HEK293 (cell line): ENCODE results near the gene DES.
A peak's percentile ranks its signal among the peaks of the same experiment; 100 is the strongest.

ENCODE experiments used
- CTCF ChIA-PET: fragments of 350-600 bp; formaldehyde crosslinking; extraction: SDS; loops from one replicate; lab custom pipeline; 2021; ENCODE audit warnings: antibody characterized with exemption; lab: Yijun Ruan, JAX
- POLR2A ChIA-PET: fragments of 300-600 bp; formaldehyde crosslinking; extraction: SDS; loops from one replicate; lab custom pipeline; 2020; ENCODE audit warnings: antibody characterized with exemption, inconsistent platforms; lab: Yijun Ruan, JAX
- H3K27ac ChIP-seq: fragments of 200-500 bp; sonication (Bioruptor generic); 2 replicates; pipeline ENCODE4 v1.5.1; 2014; ENCODE audit warnings: low read depth, low read length, control low read depth, inconsistent platforms; ENCODE audit errors: extremely low read depth
- H3K36me3 ChIP-seq, 2 experiments: fragments of 200-500 bp in 1 of 2; sonication (Bioruptor generic) in 1 of 2; 1 replicate in 1 of 2; 2 replicates in 1 of 2; pipeline ENCODE4 v1.5.1; 2014 to 2017; ENCODE audit warnings: inconsistent platforms in 2 of 2, low read length in 2 of 2; ENCODE audit not compliant: control insufficient read depth in 2 of 2, insufficient read depth in 1 of 2
- H3K4me1 ChIP-seq: fragments of 200-500 bp; sonication (Bioruptor generic); 2 replicates; pipeline ENCODE4 v1.5.1; 2014; ENCODE audit warnings: mild to moderate bottlenecking, low read length, inconsistent platforms; ENCODE audit not compliant: control insufficient read depth, insufficient read depth
- H3K4me3 ChIP-seq: 2 replicates; pipeline ENCODE4 v1.5.1; 2011; ENCODE audit warnings: low read depth, mild to moderate bottlenecking, control low read depth, low read length, moderate library complexity
- H3K9me3 ChIP-seq: fragments of 200-500 bp; sonication (Bioruptor generic); 2 replicates; pipeline ENCODE4 v1.5.1; 2014; ENCODE audit warnings: low read depth, low read length, inconsistent platforms; ENCODE audit not compliant: control insufficient read depth, insufficient read depth
- GLIS1 ChIP-seq: fragments of 450-650 bp; formaldehyde crosslinking; IDR thresholded peaks from 2 replicates; pipeline ENCODE4 v1.5.1; 2016; ENCODE audit warnings: missing biosample characterization, missing genetic modification characterization
- GLIS2 ChIP-seq: fragments of 450-650 bp; formaldehyde crosslinking; IDR thresholded peaks from 2 replicates; pipeline ENCODE4 v1.5.1; 2016; ENCODE audit warnings: missing biosample characterization, missing genetic modification characterization
- ZBTB8A ChIP-seq: fragments of 450-650 bp; formaldehyde crosslinking; IDR thresholded peaks from 2 replicates; pipeline ENCODE4 v1.5.1; 2016; ENCODE audit warnings: missing biosample characterization, missing genetic modification characterization
- ZNF211 ChIP-seq: fragments of 450-650 bp; formaldehyde crosslinking; IDR thresholded peaks from 2 replicates; pipeline ENCODE4 v1.5.1; 2016; ENCODE audit warnings: low read depth, missing biosample characterization, missing genetic modification characterization
- ZNF426 ChIP-seq: fragments of 450-650 bp; formaldehyde crosslinking; IDR thresholded peaks from 2 replicates; pipeline ENCODE4 v1.5.1; 2017; ENCODE audit warnings: missing biosample characterization, missing genetic modification characterization, mild to moderate bottlenecking, inconsistent platforms, moderate library complexity
- ZNF518A ChIP-seq: fragments of 450-650 bp; formaldehyde crosslinking; conservative IDR thresholded peaks from 2 replicates; pipeline ENCODE4 v1.5.1; 2016; ENCODE audit warnings: low read depth, missing biosample characterization, missing genetic modification characterization
- ZNF571 ChIP-seq: fragments of 450-650 bp; formaldehyde crosslinking; IDR thresholded peaks from 2 replicates; pipeline ENCODE4 v1.5.0; 2017; ENCODE audit warnings: missing biosample characterization, missing genetic modification characterization
- ZNF600 ChIP-seq: fragments of 450-650 bp; formaldehyde crosslinking; IDR thresholded peaks from 2 replicates; pipeline ENCODE4 v1.5.1; 2016; ENCODE audit warnings: missing biosample characterization, missing genetic modification characterization
- ZNF707 ChIP-seq: fragments of 450-650 bp; formaldehyde crosslinking; IDR thresholded peaks from 2 replicates; pipeline ENCODE4 v1.5.1; 2016; ENCODE audit warnings: missing biosample characterization, missing genetic modification characterization
- ZNF76 ChIP-seq: fragments of 450-650 bp; formaldehyde crosslinking; IDR thresholded peaks from 2 replicates; pipeline ENCODE4; 2016; ENCODE audit warnings: low read depth, missing biosample characterization, missing genetic modification characterization, borderline replicate concordance
- ZNF777 ChIP-seq: fragments of 450-650 bp; formaldehyde crosslinking; IDR thresholded peaks from 2 replicates; pipeline ENCODE4 v1.5.1; 2017; ENCODE audit warnings: missing biosample characterization, missing genetic modification characterization, borderline replicate concordance
- ZNF843 ChIP-seq: fragments of 450-650 bp; formaldehyde crosslinking; IDR thresholded peaks from 2 replicates; pipeline ENCODE4 v1.5.1; 2016; ENCODE audit warnings: missing biosample characterization, missing genetic modification characterization
- TF ChIP-seq, protein P1 (sequence below): fragments of 450-650 bp; formaldehyde crosslinking; conservative IDR thresholded peaks from 2 replicates; pipeline ENCODE4 v1.5.1; 2016; ENCODE audit warnings: low read depth, missing biosample characterization, missing genetic modification characterization
- TF ChIP-seq, protein P2 (sequence below): fragments of 450-650 bp; formaldehyde crosslinking; IDR thresholded peaks from 2 replicates; pipeline ENCODE4 v1.5.1; 2017; ENCODE audit warnings: missing biosample characterization, missing genetic modification characterization
- TF ChIP-seq, protein P3 (sequence below): fragments of 450-650 bp; formaldehyde crosslinking; IDR thresholded peaks from 2 replicates; pipeline ENCODE4 v1.5.1; 2016; ENCODE audit warnings: missing biosample characterization, missing genetic modification characterization
- TF ChIP-seq, protein P4 (sequence below): fragments of 450-650 bp; formaldehyde crosslinking; IDR thresholded peaks from 2 replicates; pipeline ENCODE4 v1.5.1; 2017; ENCODE audit warnings: missing biosample characterization, mild to moderate bottlenecking, missing genetic modification characterization, moderate library complexity

The DES gene

DNA sequence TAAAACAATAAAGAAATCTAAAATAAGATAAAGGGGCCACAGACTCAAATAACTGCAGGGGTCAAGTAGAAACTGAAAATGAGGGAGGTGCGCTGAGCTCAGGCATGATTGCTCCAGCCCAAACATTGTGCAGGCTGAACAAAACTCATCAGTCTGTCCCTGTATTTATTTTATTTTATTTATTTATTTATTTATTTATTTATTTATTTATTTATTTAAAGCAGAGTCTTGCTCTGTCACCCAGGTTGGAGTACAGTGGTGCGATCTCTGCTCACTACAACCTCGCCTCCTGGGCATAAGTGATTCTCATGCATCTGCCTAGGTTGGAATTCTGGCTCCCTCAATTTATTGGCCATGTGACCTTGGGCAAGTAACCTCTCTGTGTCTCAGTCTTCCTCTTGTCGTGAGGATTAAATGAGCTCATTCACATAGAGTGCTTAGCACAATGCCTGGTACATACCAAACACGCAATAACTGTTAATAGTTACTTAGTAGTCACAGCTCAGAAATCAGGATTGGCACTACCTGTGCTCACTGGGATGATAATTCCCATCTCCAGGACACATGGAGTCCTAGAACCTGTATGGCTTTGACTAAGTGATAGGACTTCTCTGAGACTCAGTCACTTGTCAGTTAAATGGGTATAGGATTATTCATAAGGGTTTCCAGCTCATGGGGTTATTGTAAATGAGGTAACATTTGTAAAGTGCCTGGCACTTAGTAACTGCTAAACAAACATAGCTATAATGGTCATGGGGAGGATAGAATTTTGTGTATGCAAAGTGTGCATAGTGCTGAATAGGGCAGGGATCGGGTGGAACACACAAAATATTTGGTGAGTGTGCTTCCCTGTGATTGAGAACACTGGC is 22.4 kb downstream of the DES start (continued):
- TF ChIP-seq, protein P1, sequence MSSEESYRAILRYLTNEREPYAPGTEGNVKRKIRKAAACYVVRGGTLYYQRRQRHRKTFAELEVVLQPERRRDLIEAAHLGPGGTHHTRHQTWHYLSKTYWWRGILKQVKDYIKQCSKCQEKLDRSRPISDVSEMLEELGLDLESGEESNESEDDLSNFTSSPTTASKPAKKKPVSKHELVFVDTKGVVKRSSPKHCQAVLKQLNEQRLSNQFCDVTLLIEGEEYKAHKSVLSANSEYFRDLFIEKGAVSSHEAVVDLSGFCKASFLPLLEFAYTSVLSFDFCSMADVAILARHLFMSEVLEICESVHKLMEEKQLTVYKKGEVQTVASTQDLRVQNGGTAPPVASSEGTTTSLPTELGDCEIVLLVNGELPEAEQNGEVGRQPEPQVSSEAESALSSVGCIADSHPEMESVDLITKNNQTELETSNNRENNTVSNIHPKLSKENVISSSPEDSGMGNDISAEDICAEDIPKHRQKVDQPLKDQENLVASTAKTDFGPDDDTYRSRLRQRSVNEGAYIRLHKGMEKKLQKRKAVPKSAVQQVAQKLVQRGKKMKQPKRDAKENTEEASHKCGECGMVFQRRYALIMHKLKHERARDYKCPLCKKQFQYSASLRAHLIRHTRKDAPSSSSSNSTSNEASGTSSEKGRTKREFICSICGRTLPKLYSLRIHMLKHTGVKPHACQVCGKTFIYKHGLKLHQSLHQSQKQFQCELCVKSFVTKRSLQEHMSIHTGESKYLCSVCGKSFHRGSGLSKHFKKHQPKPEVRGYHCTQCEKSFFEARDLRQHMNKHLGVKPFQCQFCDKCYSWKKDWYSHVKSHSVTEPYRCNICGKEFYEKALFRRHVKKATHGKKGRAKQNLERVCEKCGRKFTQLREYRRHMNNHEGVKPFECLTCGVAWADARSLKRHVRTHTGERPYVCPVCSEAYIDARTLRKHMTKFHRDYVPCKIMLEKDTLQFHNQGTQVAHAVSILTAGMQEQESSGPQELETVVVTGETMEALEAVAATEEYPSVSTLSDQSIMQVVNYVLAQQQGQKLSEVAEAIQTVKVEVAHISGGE, result peak; percentile 55; the same call in 1 of the 2 replicates
- TF ChIP-seq ZNF518A (tag by site-specific recombination), result peak; percentile 80
- TF ChIP-seq, protein P2, sequence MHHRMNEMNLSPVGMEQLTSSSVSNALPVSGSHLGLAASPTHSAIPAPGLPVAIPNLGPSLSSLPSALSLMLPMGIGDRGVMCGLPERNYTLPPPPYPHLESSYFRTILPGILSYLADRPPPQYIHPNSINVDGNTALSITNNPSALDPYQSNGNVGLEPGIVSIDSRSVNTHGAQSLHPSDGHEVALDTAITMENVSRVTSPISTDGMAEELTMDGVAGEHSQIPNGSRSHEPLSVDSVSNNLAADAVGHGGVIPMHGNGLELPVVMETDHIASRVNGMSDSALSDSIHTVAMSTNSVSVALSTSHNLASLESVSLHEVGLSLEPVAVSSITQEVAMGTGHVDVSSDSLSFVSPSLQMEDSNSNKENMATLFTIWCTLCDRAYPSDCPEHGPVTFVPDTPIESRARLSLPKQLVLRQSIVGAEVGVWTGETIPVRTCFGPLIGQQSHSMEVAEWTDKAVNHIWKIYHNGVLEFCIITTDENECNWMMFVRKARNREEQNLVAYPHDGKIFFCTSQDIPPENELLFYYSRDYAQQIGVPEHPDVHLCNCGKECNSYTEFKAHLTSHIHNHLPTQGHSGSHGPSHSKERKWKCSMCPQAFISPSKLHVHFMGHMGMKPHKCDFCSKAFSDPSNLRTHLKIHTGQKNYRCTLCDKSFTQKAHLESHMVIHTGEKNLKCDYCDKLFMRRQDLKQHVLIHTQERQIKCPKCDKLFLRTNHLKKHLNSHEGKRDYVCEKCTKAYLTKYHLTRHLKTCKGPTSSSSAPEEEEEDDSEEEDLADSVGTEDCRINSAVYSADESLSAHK (tag by site-specific recombination), result 0 out of 2 replicates have a peak, but pooled peaks have one; percentile 54
- TF ChIP-seq ZNF211 (tag by site-specific recombination), result no peak

- CTCF ChIA-PET, result interaction anchor here (0.7 to 4.1 kb wide), 11 partner anchors 8 to 282 kb away, joined by 3 to 24 read pairs (median 4); a partner anchor contains a TSS
- peaks cover 0 to 10% of the 10 kb centered on the region in 2 experiments; a peak in 1 of 3 replicates for H3K36me3 ChIP-seq
- no peaks in the 10 kb centered on the region for H3K4me1 ChIP-seq
- H3K27ac ChIP-seq, result no peak overlapping the region; the same call in 1 of the 2 replicates
- POLR2A ChIA-PET, result interaction anchor here (0.7 to 1.3 kb wide), 5 partner anchors 11 to 129 kb away, joined by 3 to 6 read pairs (median 4); partner anchors contain the start of genes DNPEP and GMPPA
- H3K9me3 ChIP-seq, result no peaks in the 10 kb centered on the region
- H3K4me3 ChIP-seq, result peak overlapping the region; percentile 55
- TF ChIP-seq GLIS2 (tag by site-specific recombination) (peak; percentile 67), ZBTB8A (tag by site-specific recombination) (0 out of 2 replicates have a peak, but pooled peaks have one; percentile 13), ZNF843 (no peak), ZNF426 (no peak), ZNF571 (tag by site-specific recombination) (no peak), ZNF777 (tag by site-specific recombination) (peak; percentile 50; the same call in 1 of the 2 replicates), ZNF707 (no peak), GLIS1 (tag by site-specific recombination) (no peak; the same call in 1 of the 2 replicates), ZNF600 (tag by site-specific recombination) (0 out of 2 replicates have a peak, but pooled peaks have one; percentile 18), ZNF76 (peak; percentile 26; the same call in 1 of the 2 replicates)
- TF ChIP-seq, protein P3, sequence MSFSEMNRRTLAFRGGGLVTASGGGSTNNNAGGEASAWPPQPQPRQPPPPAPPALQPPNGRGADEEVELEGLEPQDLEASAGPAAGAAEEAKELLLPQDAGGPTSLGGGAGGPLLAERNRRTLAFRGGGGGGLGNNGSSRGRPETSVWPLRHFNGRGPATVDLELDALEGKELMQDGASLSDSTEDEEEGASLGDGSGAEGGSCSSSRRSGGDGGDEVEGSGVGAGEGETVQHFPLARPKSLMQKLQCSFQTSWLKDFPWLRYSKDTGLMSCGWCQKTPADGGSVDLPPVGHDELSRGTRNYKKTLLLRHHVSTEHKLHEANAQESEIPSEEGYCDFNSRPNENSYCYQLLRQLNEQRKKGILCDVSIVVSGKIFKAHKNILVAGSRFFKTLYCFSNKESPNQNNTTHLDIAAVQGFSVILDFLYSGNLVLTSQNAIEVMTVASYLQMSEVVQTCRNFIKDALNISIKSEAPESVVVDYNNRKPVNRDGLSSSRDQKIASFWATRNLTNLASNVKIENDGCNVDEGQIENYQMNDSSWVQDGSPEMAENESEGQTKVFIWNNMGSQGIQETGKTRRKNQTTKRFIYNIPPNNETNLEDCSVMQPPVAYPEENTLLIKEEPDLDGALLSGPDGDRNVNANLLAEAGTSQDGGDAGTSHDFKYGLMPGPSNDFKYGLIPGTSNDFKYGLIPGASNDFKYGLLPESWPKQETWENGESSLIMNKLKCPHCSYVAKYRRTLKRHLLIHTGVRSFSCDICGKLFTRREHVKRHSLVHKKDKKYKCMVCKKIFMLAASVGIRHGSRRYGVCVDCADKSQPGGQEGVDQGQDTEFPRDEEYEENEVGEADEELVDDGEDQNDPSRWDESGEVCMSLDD (tag by site-specific recombination), result peak; percentile 74
- TF ChIP-seq, protein P4, sequence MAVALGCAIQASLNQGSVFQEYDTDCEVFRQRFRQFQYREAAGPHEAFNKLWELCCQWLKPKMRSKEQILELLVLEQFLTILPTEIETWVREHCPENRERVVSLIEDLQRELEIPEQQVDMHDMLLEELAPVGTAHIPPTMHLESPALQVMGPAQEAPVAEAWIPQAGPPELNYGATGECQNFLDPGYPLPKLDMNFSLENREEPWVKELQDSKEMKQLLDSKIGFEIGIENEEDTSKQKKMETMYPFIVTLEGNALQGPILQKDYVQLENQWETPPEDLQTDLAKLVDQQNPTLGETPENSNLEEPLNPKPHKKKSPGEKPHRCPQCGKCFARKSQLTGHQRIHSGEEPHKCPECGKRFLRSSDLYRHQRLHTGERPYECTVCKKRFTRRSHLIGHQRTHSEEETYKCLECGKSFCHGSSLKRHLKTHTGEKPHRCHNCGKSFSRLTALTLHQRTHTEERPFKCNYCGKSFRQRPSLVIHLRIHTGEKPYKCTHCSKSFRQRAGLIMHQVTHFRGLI, result no peak
Observed at GRCh38 chr2:219441451-219442255, 23.5 kb downstream of the DES start.
